SIG-M5 (cell line): ENCODE measurements around the gene CASZ1.

Experiments
- DNase-seq: peaks from one replicate; lab custom pipeline; 2025; lab: John Stamatoyannopoulos, UW

The CASZ1 gene

GRCh38 chr1:10670190-10670589, 126.3 kb downstream of the CASZ1 start:
- DNase-seq: no peak

GRCh38 chr1:10669570-10669969, 126.9 kb downstream of the CASZ1 start:
- no peak for DNase-seq

DNA sequence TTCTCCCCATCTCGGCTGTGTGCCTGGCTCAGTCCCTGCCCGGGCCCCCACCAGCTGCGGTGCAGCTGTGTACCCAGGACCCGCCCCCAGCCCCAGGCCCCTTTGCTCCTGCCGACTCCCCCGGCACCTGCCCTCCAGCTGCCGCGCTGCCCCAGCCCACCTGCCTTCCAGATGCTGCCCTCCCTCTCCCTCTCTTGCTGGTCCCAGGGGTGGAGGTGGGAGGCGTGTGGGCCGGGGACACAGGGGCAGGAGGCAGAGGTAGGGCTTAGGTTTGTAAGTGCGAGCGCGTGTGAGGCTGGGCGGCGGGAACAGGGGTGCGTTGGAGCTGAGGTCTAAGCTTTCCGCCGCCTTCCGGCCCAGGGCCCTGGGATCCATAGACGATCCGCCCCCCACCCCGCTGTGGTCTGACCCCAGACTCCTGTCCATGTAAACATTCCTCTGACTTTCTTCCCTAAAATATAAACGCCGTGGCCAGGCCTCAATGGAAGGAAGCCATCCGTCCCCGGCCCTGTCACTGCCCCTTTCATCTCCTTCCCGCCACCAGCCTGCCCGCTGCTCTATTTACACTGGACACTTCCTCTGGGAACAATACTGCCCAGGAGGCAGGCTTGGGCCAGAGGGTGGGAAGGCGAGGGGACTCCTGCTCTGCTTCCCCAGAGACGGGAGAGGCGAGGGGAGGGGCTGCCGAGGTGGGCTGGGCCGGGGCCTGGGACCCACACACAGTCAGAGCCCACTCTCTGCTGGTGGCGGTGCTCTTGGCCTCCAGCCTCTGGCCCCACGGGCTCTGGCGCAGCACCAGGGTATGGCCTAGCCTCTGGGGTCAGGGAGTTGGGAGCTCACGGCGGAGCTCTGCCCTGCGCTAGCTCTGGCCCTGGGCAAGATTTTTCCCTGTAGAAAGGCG, 128.3 kb downstream of the CASZ1 start:
- DNase-seq: no peak

DNA sequence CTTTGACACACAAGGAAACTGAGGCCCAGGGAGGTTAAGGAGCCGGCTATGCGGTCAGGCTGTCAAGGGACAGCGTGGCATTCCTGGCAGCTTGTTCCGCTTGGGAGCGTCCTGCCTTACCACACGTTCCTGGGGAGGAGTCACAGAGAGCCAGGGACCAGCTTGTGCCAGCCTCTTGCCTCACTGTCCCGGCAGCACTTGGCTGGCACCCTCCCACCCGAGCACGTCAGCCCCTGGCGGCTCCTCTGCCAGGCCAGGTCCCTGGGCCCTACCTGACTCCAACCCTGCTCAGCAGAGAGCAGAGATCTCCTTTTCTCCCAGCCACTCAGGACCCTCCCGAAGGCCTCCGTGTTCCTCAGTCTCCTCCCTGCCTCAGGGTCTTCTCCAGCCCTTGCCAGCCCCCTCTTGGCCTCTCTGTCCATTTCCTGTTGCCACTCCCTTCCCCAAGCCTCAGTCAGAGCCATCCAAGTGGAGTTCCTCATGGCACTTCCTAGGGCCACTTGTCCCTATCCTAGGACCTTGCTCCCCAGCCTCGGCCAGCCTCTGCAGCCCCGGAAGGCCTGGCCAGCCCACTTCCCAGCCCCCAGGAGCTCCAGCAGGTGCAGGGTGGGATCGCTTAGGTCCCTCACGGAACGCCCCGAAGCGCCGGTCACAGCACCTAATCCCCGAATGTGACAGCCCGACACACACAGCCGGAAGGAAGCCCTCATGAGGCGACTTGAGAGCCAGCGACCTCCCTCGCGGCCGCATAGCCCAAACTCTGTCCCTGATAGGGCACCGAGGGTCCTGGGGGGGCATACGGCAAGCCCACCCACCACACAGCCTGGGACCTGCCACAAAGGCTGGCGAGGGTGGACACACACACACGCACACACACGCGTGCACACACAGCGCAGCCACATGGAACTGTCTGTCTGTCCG, 130.3 kb downstream of the CASZ1 start:
- no peak for DNase-seq

DNA sequence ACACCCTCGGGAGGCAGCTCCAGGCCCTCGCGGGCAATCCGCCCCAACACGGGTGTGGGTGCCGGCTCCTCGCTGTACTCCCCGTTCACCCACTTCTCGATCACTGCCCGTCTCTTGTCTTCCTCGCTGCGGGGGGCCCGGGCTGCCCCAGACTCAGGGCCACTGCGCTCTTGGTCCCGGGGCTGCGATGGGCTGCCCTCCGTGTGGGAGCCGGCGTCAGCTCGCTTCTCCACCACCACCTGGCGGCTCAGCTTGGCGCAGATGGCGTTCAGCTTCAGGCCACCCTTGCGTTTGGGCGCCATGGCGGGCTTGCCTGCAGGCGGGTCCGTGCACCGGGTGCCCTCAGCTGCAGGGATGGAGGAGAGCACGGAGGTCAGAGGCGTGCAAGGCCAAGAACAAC, 131.2 kb downstream of the CASZ1 start:
- DNase-seq: no peak

- DNase-seq: no peak
These were observed 132.2 kb downstream of the CASZ1 start for GRCh38 chr1:10664251-10664650.

GRCh38 chr1:10663678-10664035, 132.8 kb downstream of the CASZ1 start:
- no peak for DNase-seq

DNA sequence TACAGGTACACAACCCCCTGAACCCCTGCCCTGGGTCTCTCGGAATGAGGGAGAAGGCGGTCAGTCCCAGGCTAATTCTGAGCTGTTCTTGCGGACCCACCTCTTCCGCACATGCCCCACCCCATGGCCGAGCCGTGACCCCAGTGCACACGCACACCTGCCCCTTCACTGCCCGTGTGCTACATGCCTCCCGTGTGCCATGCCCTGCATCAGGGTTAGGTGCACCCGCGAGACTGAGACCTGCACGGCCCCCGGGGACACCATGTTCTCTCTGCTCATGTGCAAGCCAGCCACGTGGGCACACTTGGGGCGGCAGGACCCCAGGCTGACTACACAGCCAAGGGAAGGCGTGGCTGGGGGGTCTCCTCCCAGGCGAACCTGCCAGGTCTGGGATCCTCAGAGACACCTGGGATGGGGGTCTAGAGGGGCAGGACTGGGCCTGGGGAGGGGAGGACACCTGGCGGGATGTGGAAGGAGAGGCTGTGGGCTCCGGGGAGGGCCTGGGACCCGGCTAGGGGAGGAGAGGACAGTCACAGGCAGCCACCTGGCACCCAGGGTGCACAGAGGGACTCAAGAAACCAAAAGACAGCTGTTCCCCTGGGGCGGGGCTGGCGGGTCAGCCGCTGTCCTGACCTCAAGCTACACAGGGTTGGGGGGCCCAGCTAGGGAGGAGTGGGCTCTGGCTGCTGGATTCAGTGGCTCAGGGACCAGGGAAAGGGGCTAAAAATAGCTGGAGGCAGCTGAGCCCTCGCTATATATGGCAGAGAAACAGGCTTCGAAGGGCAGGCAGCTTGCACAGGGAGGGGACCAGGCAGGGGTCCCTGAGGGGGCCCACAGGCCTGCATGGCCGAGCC, 133.4 kb downstream of the CASZ1 start:
- no peak for DNase-seq

DNA sequence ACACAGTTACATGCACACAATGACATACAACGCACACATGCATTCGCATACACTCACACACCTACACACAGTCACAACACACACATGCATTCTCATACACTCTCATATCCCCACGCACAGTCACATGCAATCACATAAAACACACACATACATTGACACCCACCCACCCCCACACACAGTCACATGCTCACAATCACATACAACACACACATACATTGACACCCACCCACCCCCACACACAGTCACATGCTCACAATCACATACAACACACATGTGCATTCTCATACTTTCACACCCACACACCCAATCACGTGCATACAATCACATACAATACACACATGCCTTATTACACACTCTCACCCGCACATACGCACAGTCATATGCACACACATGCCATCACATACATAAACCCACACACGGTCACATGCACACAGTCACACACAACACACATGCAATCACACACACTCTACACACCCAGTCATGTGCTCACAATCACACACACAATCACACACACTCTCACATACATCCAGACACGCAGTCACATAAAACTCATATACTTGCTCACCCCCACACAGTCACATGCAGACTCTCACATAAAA, 134.3 kb downstream of the CASZ1 start:
- DNase-seq: no peak

DNA sequence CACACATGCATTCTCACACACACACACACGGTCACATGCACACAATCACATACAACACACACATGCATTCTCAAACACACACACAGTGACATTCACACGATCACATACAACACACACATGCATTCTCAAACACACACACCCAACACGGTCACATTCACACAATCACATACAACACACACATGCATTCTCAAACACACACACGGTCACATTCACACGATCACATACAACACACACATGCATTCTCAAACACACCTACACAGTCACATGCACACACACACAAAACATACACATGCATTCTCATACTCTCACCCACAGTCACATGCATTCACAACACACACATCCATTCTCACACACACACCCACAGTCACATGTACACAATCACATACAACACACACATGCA, 135.0 kb downstream of the CASZ1 start:
- no peak for DNase-seq

- no peak for DNase-seq
These were observed 136.6 kb downstream of the CASZ1 start for GRCh38 chr1:10659646-10660540.

- DNase-seq: no peak
These were observed 137.2 kb downstream of the CASZ1 start for GRCh38 chr1:10659218-10659617.

DNA sequence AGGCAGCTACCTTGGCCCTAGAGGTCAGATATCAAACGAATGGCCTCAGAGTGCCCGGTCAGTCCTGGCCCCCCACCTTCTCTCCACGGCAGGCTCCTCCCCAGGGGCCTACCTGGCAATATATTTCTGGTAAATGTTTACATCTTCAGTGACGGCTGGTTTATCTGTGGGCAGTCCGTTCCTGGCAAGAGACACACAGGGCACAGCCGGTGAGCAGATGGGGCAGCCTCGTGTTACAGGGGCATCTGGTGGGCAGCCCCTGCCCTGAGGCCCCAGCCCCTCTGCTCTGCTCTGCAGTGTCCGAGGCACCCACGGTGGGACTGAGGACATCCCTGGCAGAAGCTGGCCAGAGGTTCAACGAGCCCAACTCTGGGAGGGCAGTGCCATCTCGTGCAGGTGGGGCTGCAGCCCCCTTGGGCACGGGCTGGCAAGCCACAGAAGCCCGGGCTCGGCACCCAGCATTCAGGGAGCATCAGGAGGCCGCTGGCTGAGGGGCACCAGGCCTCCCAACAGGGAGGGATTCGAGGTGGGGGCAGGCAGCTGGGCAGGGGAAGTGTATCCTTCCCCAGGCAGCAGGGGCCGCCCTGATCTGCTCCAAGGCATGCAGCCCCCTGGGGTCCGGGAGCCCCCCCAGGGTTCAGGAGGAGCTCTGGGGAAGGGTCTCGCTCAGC, 137.9 kb downstream of the CASZ1 start:
- DNase-seq: no peak

DNA sequence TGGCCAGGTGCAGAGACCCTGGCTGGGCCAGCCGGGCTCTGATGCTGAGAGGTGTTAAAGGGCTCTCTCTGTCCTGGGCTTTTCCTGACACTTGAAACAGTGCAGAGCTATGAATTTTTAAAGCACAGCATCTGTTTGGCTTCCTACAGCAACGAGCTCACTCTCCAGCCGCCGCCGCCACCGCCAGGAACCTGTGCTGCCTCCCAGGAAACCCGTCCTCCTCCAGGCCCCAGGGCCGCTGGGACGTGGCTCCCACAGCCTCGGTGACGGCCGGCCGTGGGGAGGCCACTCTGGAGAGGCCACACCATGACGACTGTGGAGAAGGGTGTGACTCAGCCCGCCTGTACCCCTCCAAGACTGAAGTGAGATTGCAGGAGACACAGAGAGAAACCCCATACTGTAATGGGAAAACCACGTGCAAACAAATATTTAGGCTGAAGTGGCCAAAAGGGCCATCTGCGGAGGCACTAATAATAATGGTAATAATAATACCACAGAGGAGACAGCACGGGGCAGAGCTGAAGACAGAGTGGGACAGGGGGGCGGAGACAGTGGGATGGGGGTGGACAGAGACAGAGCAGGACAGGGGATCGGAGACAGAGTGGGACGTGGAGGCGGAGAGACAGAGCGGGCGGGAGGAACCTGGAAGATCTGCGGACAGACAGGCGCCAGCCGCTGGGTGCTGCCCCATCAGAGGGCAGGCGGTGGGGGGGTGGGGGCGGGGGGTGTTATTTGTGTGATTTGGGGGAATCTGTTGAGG, 139.2 kb downstream of the CASZ1 start:
- no peak for DNase-seq

- no peak for DNase-seq
These were observed 140.0 kb downstream of the CASZ1 start for GRCh38 chr1:10656431-10656830.

DNA sequence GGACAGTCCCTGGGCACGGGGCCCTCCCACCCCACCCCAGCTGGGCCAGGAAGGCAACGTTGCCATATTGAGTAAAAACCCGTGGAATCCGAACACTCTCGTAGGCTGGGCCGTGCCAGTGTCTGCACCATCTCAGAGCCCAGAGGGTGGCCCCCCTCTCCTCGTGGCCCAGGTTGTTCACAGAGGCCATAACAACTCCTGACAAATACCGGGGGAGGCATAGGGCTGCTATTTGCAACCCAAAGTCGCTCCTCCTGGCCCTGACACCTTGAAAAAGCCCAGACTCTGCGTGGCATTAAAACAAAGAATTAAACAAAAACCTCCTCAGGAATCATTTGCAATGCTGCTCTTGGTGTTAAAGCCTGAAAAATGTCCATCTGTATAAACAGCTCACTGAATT, 141.4 kb downstream of the CASZ1 start:
- no peak for DNase-seq

DNA sequence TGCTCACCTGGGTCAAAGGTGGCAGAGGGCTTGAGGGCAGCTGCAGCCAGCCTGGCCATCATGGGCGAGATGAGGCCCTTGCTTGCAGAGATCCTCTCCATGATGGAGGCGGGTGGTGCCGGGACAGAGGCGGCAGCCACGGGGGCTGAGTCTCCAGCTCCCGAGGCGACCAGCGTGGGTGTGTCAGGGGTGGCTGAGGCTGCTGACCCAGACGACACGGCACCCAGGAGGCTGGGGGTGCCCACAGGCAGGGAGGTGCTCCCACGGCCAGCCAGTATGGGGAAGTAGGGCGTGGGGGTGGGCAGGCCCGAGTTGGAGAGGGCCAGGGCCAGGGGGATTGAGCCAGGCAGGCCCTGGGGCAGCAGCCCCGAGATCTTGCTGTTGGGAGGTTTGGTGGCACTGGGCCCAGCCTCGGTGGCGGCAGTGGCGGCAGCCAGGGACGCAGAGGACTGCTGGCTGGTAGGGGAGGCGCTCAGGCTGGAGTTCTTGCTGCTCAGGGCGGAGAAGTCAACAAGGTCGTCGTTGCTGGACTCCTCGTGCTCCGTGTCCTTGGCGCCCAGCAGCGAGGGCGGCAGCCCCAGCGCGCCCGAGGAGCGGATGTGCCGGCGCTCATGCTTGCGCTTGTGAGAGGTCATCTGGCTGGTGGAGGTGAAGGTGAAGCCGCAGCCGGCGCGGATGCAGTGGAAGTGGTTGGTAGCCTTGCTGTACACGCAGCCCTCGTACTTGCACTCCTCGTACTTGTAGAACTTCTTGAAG, 142.9 kb downstream of the CASZ1 start:
- DNase-seq: no peak

DNA sequence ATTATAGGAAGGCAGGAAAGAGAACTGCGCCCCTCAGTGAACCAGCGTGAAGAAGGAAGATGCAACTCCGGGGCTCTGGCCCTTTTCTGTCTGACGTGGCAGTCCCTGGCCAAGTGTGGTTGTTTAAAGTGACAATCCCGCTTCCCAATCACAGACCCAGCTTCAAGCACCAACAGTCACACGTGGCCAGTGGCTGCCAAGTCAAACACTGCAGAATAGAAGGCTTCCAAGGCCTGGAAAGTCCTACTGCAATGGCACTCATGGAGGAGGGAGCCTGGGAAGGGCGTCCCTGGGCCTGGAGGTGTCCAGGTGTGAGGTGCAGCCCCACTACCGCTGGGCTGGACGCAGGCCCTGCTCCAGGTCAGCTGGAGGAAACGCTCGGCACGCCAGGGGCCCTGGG, 143.8 kb downstream of the CASZ1 start:
- DNase-seq: no peak

- DNase-seq: no peak
These were observed 144.7 kb downstream of the CASZ1 start for GRCh38 chr1:10651793-10652192.
